ENCODE results near the gene PELI2.

The PELI2 gene

GRCh38 chr14:56145181-56145769 lies 27.1 kb downstream of the PELI2 start:
- H3K27me3 ChIP-seq (ENCODE audit: insufficient read depth, low read length), result no peaks in the 10 kb centered on the region
- no peak overlapping the region for H3K4me3 ChIP-seq (ENCODE audit: low read length)
- H3K9ac ChIP-seq (ENCODE audit: low read depth, low read length), result no peak overlapping the region
- H3K27ac ChIP-seq (ENCODE audit: low read depth, low read length), result no peak overlapping the region
- 88% methylated on average over 5 of the region's 5 CpGs for WGBS
- H3K9me3 ChIP-seq (ENCODE audit: insufficient read depth, low read depth, low read length), result no peaks in the 10 kb centered on the region
- peaks cover 31% of the 10 kb centered on the region for H3K4me1 ChIP-seq (ENCODE audit: insufficient read depth, low read length)
- H3K36me3 ChIP-seq (ENCODE audit: insufficient read depth, low read length), result no peaks in the 10 kb centered on the region

DNA sequence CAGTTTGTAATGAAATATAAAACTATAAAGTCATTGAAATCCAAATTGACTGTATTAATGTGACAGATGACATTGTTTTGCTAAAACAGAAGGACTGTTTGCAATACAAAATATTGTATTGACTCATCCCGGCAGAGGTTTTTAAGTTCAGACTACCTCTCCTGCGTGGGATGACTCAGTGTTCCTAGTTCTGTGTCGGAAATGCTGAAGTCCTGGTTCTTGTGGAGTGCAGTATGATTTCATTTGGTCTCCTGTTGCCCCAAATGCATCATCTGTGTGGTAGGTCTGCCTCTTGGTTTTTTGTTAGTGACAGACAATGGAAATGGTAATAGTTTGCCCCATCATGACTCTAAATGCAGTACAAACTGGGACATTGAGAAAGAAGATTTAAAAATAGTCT lies 27.8 kb downstream of the PELI2 start:
- no peak overlapping the region for H3K9ac ChIP-seq (ENCODE audit: low read depth, low read length)
- no peak overlapping the region for H3K4me3 ChIP-seq (ENCODE audit: low read length)
- no peak overlapping the region for H3K27ac ChIP-seq (ENCODE audit: low read depth, low read length)
- 89% methylated on average over 3 of the region's 3 CpGs for WGBS
- H3K9me3 ChIP-seq (ENCODE audit: insufficient read depth, low read depth, low read length), result no peaks in the 10 kb centered on the region
- no peaks in the 10 kb centered on the region for H3K36me3 ChIP-seq (ENCODE audit: insufficient read depth, low read length)
- H3K4me1 ChIP-seq (ENCODE audit: insufficient read depth, low read length), result peaks cover 31% of the 10 kb centered on the region
- no peaks in the 10 kb centered on the region for H3K27me3 ChIP-seq (ENCODE audit: insufficient read depth, low read length)

- WGBS, result 97% methylated on average over 1 of the region's 1 CpG
These were observed 29.2 kb downstream of the PELI2 start for GRCh38 chr14:56147449-56147848.

GRCh38 chr14:56147986-56148901 lies 30.0 kb downstream of the PELI2 start:
- Histone ChIP-seq H3K9ac (ENCODE audit: low read depth, low read length) (peak overlapping the region; percentile 12; the same call in 1 of the 2 replicates), H3K27me3 (ENCODE audit: insufficient read depth, low read length) (no peaks in the 10 kb centered on the region), H3K36me3 (ENCODE audit: insufficient read depth, low read length) (no peaks in the 10 kb centered on the region), H3K4me3 (ENCODE audit: low read length) (no peak overlapping the region), H3K9me3 (ENCODE audit: insufficient read depth, low read depth, low read length) (no peaks in the 10 kb centered on the region), H3K4me1 (ENCODE audit: insufficient read depth, low read length) (peaks cover 31% of the 10 kb centered on the region), H3K27ac (ENCODE audit: low read depth, low read length) (no peak overlapping the region)
- 91% methylated on average over 3 of the region's 3 CpGs for WGBS

More at GRCh38 chr14:56147449-56147848, 29.2 kb downstream of the PELI2 start:
- Histone ChIP-seq H3K9ac (ENCODE audit: low read depth, low read length) (no peak overlapping the region), H3K4me3 (ENCODE audit: low read length) (no peak overlapping the region), H3K9me3 (ENCODE audit: insufficient read depth, low read depth, low read length) (no peaks in the 10 kb centered on the region), H3K4me1 (ENCODE audit: insufficient read depth, low read length) (peaks cover 31% of the 10 kb centered on the region), H3K27ac (ENCODE audit: low read depth, low read length) (no peak overlapping the region), H3K27me3 (ENCODE audit: insufficient read depth, low read length) (no peaks in the 10 kb centered on the region), H3K36me3 (ENCODE audit: insufficient read depth, low read length) (no peaks in the 10 kb centered on the region)

DNA sequence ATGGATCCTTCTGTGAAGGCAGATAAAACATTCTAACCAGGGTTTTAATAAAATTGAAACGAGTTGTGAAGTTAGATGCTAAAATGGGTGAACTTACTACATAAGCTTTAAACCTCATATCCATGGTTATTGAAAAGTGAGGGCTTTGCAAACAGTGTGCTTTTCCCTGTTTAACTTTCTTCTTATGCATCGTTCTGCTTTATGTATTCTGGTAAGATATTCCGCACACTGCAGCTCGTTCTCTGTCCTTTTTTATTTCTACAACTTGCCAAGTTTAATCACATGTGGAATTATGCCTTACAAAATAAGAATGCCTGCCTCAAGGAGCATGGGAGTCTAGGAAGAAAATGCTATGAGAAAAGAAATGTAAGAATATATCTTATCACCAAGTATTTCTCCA lies 30.9 kb downstream of the PELI2 start:
- H3K27me3 ChIP-seq (ENCODE audit: insufficient read depth, low read length), result no peaks in the 10 kb centered on the region
- no peaks in the 10 kb centered on the region for H3K9me3 ChIP-seq (ENCODE audit: insufficient read depth, low read depth, low read length)
- peaks cover 32% of the 10 kb centered on the region for H3K4me1 ChIP-seq (ENCODE audit: insufficient read depth, low read length)
- H3K9ac ChIP-seq (ENCODE audit: low read depth, low read length), result no peak overlapping the region
- H3K27ac ChIP-seq (ENCODE audit: low read depth, low read length), result no peak overlapping the region
- WGBS, result 95% methylated on average over 3 of the region's 4 CpGs
- H3K4me3 ChIP-seq (ENCODE audit: low read length), result no peak overlapping the region
- no peaks in the 10 kb centered on the region for H3K36me3 ChIP-seq (ENCODE audit: insufficient read depth, low read length)

DNA sequence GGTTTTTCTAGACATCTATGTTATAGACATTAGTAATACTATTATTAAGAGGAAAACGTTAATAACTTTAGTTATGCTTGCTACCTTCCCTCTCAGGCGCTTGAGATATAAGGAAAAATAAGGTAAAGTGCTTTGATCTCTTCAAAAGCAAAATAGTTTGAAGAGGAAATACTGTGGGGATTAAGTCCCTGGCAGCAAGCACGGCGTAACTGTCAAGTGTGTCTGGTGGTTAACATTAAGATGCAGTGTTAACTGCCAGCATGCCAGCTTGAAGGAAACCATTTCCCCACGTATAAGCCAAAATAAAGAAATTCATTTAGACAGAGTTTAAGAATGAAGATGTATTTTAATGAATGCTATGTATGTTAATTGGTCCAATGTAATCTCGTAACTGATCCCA lies 31.8 kb downstream of the PELI2 start:
- Histone ChIP-seq H3K9me3 (ENCODE audit: insufficient read depth, low read depth, low read length) (no peaks in the 10 kb centered on the region), H3K9ac (ENCODE audit: low read depth, low read length) (no peak overlapping the region), H3K4me3 (ENCODE audit: low read length) (no peak overlapping the region), H3K27me3 (ENCODE audit: insufficient read depth, low read length) (no peaks in the 10 kb centered on the region), H3K27ac (ENCODE audit: low read depth, low read length) (no peak overlapping the region), H3K4me1 (ENCODE audit: insufficient read depth, low read length) (peaks cover 32% of the 10 kb centered on the region), H3K36me3 (ENCODE audit: insufficient read depth, low read length) (no peaks in the 10 kb centered on the region)
- 85% methylated on average over 4 of the region's 6 CpGs for WGBS

DNA sequence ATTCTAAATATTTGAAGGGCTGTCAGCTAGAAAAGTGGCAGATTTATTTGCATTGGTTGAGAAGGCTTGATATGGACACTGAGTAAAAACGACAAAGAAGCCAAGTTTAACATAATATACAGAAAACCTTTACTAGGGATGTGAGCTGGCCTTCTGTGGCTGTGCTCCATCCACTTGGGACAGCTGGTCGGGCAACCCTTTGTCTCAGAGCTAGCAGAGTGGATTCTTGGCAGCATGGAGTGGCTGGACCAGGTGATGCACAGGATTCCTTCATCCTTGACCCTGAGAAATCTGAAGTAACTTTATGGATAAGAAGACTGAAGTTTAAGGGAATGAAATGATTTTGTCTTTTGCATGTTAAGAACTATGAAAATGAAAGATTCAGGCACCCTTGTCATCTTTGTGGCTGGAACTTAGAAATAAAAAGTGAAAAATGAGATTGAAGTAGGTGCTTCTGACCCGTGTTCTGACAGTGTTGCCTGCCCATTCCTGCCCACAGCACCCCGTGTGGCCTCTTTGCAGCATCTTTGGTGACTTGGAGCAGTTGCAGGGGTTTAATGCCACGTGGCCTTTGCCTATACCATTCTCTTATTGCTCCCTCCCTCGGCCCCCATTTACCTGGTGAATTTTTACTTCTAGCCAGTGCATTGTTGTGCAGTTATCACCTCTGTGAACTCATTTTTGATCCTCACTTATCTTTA lies 32.6 kb downstream of the PELI2 start:
- H3K9me3 ChIP-seq (ENCODE audit: insufficient read depth, low read depth, low read length), result no peaks in the 10 kb centered on the region
- 81% methylated on average over 6 of the region's 6 CpGs for WGBS
- H3K4me3 ChIP-seq (ENCODE audit: low read length), result no peak overlapping the region
- H3K4me1 ChIP-seq (ENCODE audit: insufficient read depth, low read length), result peaks cover 27% of the 10 kb centered on the region
- H3K9ac ChIP-seq (ENCODE audit: low read depth, low read length), result no peak overlapping the region
- H3K27ac ChIP-seq (ENCODE audit: low read depth, low read length), result no peak overlapping the region
- no peaks in the 10 kb centered on the region for H3K36me3 ChIP-seq (ENCODE audit: insufficient read depth, low read length)
- no peaks in the 10 kb centered on the region for H3K27me3 ChIP-seq (ENCODE audit: insufficient read depth, low read length)

GRCh38 chr14:56152221-56152620 lies 34.0 kb downstream of the PELI2 start:
- Histone ChIP-seq H3K36me3 (ENCODE audit: insufficient read depth, low read length) (no peaks in the 10 kb centered on the region), H3K9me3 (ENCODE audit: insufficient read depth, low read depth, low read length) (no peaks in the 10 kb centered on the region), H3K27ac (ENCODE audit: low read depth, low read length) (no peak overlapping the region), H3K9ac (ENCODE audit: low read depth, low read length) (no peak overlapping the region), H3K4me3 (ENCODE audit: low read length) (no peak overlapping the region), H3K4me1 (ENCODE audit: insufficient read depth, low read length) (peaks cover 27% of the 10 kb centered on the region), H3K27me3 (ENCODE audit: insufficient read depth, low read length) (no peaks in the 10 kb centered on the region)
- WGBS, result 78% methylated on average over 1 of the region's 1 CpG

DNA sequence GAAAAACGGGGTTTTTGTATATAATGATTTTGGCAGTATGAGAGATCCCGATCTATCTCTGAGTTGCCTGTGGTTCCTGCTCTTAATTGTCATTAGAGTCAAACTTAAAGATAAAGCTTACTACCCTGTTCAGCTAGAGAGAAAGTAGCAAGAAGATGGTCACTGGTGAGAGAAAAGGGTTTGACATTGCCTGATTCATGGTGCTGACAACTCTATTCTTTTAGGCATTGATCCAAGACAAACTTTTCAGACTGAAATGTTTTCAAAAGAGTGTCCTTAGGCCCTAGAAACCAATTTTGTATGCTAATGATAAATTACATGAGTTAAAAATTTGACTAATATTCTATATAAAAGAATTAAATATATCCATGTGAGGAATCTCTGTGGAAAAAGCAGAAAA lies 35.1 kb downstream of the PELI2 start:
- no peak overlapping the region for H3K27ac ChIP-seq (ENCODE audit: low read depth, low read length)
- 91% methylated on average over 2 of the region's 2 CpGs for WGBS

GRCh38 chr14:56154321-56154720 lies 36.1 kb downstream of the PELI2 start:
- H3K9ac ChIP-seq (ENCODE audit: low read depth, low read length), result no peak overlapping the region
- peaks cover 3% of the 10 kb centered on the region; the same call in 1 of the 2 replicates for H3K9me3 ChIP-seq (ENCODE audit: insufficient read depth, low read depth, low read length)
- H3K36me3 ChIP-seq (ENCODE audit: insufficient read depth, low read length), result no peaks in the 10 kb centered on the region
- H3K4me3 ChIP-seq (ENCODE audit: low read length), result no peak overlapping the region
- no peaks in the 10 kb centered on the region for H3K27me3 ChIP-seq (ENCODE audit: insufficient read depth, low read length)
- 90% methylated on average over 5 of the region's 5 CpGs for whole genome bisulfite sequencing
- H3K27ac ChIP-seq (ENCODE audit: low read depth, low read length), result no peak overlapping the region
- peaks cover 13% of the 10 kb centered on the region for H3K4me1 ChIP-seq (ENCODE audit: insufficient read depth, low read length)

More for the DNA sequence above, 35.1 kb downstream of the PELI2 start:
- Histone ChIP-seq H3K9ac (ENCODE audit: low read depth, low read length) (no peak overlapping the region), H3K4me3 (ENCODE audit: low read length) (no peak overlapping the region), H3K4me1 (ENCODE audit: insufficient read depth, low read length) (peaks cover 23% of the 10 kb centered on the region), H3K36me3 (ENCODE audit: insufficient read depth, low read length) (no peaks in the 10 kb centered on the region), H3K27me3 (ENCODE audit: insufficient read depth, low read length) (no peaks in the 10 kb centered on the region), H3K9me3 (ENCODE audit: insufficient read depth, low read depth, low read length) (no peaks in the 10 kb centered on the region)

DNA sequence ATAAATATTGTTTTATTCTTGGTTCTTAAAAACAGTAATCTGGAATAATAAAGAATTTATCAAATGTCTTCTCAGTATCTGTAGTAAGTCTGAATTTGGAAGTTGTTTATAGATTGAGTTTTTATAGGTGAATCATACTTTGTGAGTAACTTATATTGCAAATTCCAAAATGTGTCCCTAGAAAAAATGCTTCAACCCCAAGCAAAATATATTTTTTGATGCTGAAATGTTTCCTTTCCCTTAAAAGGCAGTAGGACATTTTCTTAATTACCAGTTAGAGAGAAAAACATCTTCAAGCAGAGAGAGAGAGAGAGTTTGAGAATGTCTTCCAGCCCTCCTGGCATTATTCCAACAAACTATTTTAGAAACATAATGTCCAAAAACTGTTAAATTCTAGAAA lies 37.9 kb downstream of the PELI2 start:
- no peak overlapping the region for H3K4me3 ChIP-seq (ENCODE audit: low read length)
- no peaks in the 10 kb centered on the region for H3K36me3 ChIP-seq (ENCODE audit: insufficient read depth, low read length)
- H3K9me3 ChIP-seq (ENCODE audit: insufficient read depth, low read depth, low read length), result peaks cover 3% of the 10 kb centered on the region; the same call in 1 of the 2 replicates
- no peaks in the 10 kb centered on the region for H3K27me3 ChIP-seq (ENCODE audit: insufficient read depth, low read length)
- peaks cover 15% of the 10 kb centered on the region for H3K4me1 ChIP-seq (ENCODE audit: insufficient read depth, low read length)
- H3K27ac ChIP-seq (ENCODE audit: low read depth, low read length), result no peak overlapping the region
- H3K9ac ChIP-seq (ENCODE audit: low read depth, low read length), result no peak overlapping the region

Measured in HUES64 (cell line).